IMR-90 (cell line): ENCODE measurements around the gene FXN. TPM values are rescaled to one million over a fixed set of nuclear protein-coding genes. Genes with fewer than 3 reads are reported as not detected.

Source experiments
- ATAC-seq: fragments of 200-7000 bp; cut with Tn5 transposase; 2 replicates; pipeline ENCODE4 v1.9.1; 2020; ENCODE audit warnings: low read depth, mild to moderate bottlenecking, moderate library complexity
- BruUV-seq: library from RNA; stranded (reverse); fragments of 400-500 nt; replicated peaks from 2 replicates; lab custom pipeline; 2021; lab: Mats Ljungman, UMichigan
- CTCF ChIA-PET: fragments of 300-600 bp; formaldehyde crosslinking; extraction: SDS; loops from one replicate; lab custom pipeline; 2021; ENCODE audit warnings: antibody characterized with exemption; lab: Yijun Ruan, JAX
- POLR2A ChIA-PET: fragments of 300-600 bp; sonication (Branson Sonifier 250); formaldehyde crosslinking; loops from one replicate; lab custom pipeline; 2022; ENCODE audit warnings: antibody characterized with exemption; ENCODE audit not compliant: unreplicated experiment; lab: Charles Lee
- DNase-seq: peaks from one replicate; pipeline ENCODE4 v3.0.0; 2013
- H2AFZ ChIP-seq: replicated peaks from 2 replicates; pipeline ENCODE3; 2013; ENCODE audit warnings: low read length, mild to moderate bottlenecking; ENCODE audit not compliant: poor library complexity
- H2AK5ac ChIP-seq: 2 replicates; pipeline ENCODE4 v1.6.1; 2013; ENCODE audit warnings: low read depth, low read length, inconsistent platforms
- H2AK9ac ChIP-seq: replicated peaks from 2 replicates; pipeline ENCODE3; 2013; ENCODE audit warnings: mild to moderate bottlenecking, low read depth, low read length, moderate library complexity; ENCODE audit not compliant: poor library complexity
- H2BK120ac ChIP-seq: 2 replicates; pipeline ENCODE4 v1.6.1; 2013; ENCODE audit warnings: low read depth, low read length, inconsistent platforms
- H2BK15ac ChIP-seq: 3 replicates; pipeline ENCODE4 v1.6.1; 2013; ENCODE audit warnings: low read depth, low read length, inconsistent platforms
- H2BK20ac ChIP-seq: 2 replicates; pipeline ENCODE4 v1.6.1; 2013; ENCODE audit warnings: low read depth, mild to moderate bottlenecking, inconsistent platforms, low read length, moderate library complexity
- H2BK5ac ChIP-seq: 2 replicates; pipeline ENCODE4 v1.6.1; 2013; ENCODE audit warnings: mild to moderate bottlenecking, low read depth, low read length, inconsistent platforms; ENCODE audit not compliant: poor library complexity, severe bottlenecking
- H3K14ac ChIP-seq: replicated peaks from 2 replicates; pipeline ENCODE4 v1.6.1; 2013; ENCODE audit warnings: low read depth, low read length, inconsistent platforms
- H3K18ac ChIP-seq: 2 replicates; pipeline ENCODE4 v1.6.1; 2013; ENCODE audit warnings: low read depth, low read length, control low read depth
- H3K23ac ChIP-seq: 2 replicates; pipeline ENCODE4 v1.6.1; 2013; ENCODE audit warnings: low read depth, low read length, inconsistent platforms
- H3K27ac ChIP-seq: 2 replicates; pipeline ENCODE4 v1.5.1; 2013; ENCODE audit warnings: mild to moderate bottlenecking, control low read depth, low read length; ENCODE audit not compliant: insufficient read depth
- H3K27me3 ChIP-seq: 2 replicates; pipeline ENCODE4 v1.6.1; 2013; ENCODE audit warnings: low read length; ENCODE audit not compliant: control insufficient read depth, insufficient read depth
- H3K36me3 ChIP-seq: 2 replicates; pipeline ENCODE4 v1.6.1; 2013; ENCODE audit warnings: low read length, mixed read lengths; ENCODE audit not compliant: control insufficient read depth, insufficient read depth
- H3K4ac ChIP-seq: 2 replicates; pipeline ENCODE4 v1.6.1; 2013; ENCODE audit warnings: low read depth, low read length, inconsistent platforms
- H3K4me1 ChIP-seq: 2 replicates; pipeline ENCODE4 v1.6.1; 2013; ENCODE audit warnings: low read length, mixed read lengths; ENCODE audit not compliant: control insufficient read depth, insufficient read depth
- H3K4me2 ChIP-seq: 2 replicates; pipeline ENCODE4 v1.6.1; 2013; ENCODE audit warnings: low read depth, mild to moderate bottlenecking, control low read depth, low read length, moderate library complexity
- H3K4me3 ChIP-seq: 2 replicates; pipeline ENCODE4 v1.5.1; 2013; ENCODE audit warnings: low read depth, mild to moderate bottlenecking, control low read depth, low read length, moderate library complexity; ENCODE audit not compliant: insufficient read depth
- H3K56ac ChIP-seq: 2 replicates; pipeline ENCODE4 v1.6.1; 2013; ENCODE audit warnings: low read length, inconsistent platforms; ENCODE audit not compliant: insufficient read depth; ENCODE audit errors: extremely low read depth
- H3K79me1 ChIP-seq, 2 experiments: 2 replicates each; pipeline ENCODE4 v1.6.1; 2013; ENCODE audit warnings: low read length in 2 of 2, inconsistent platforms in 1 of 2, low read depth in 1 of 2
- H3K9ac ChIP-seq: 2 replicates; pipeline ENCODE4 v1.6.1; 2013; ENCODE audit warnings: low read depth, low read length, control low read depth
- H3K9me1 ChIP-seq: 2 replicates; pipeline ENCODE4 v1.6.1; 2013; ENCODE audit warnings: low read length, inconsistent platforms; ENCODE audit not compliant: insufficient read depth
- H3K9me3 ChIP-seq: 2 replicates; pipeline ENCODE4 v1.6.1; 2013; ENCODE audit warnings: low read length; ENCODE audit not compliant: control insufficient read depth, insufficient read depth
- H4K20me1 ChIP-seq: 2 replicates; pipeline ENCODE4 v1.6.1; 2013; ENCODE audit warnings: low read length, inconsistent platforms; ENCODE audit not compliant: insufficient read depth
- H4K5ac ChIP-seq: 2 replicates; pipeline ENCODE4 v1.6.1; 2013; ENCODE audit warnings: mild to moderate bottlenecking, low read depth, low read length, control low read depth
- H4K8ac ChIP-seq, 2 experiments: 2 replicates each; pipeline ENCODE4 v1.6.1; 2013; ENCODE audit warnings: low read depth in 2 of 2, low read length in 2 of 2, control low read depth in 1 of 2, inconsistent platforms in 1 of 2
- H4K91ac ChIP-seq: 2 replicates; pipeline ENCODE4 v1.6.1; 2013; ENCODE audit warnings: low read depth, low read length, inconsistent platforms; ENCODE audit not compliant: insufficient read depth
- CEBPB ChIP-seq: IDR thresholded peaks from 2 replicates; pipeline ENCODE4 v1.6.1; 2012; ENCODE audit warnings: low read depth, low read length, improper control_type of control experiment
- MAFK ChIP-seq: IDR thresholded peaks from 2 replicates; pipeline ENCODE4 v1.6.1; 2012; ENCODE audit warnings: low read depth, low read length, improper control_type of control experiment
- MAZ ChIP-seq: IDR thresholded peaks from 2 replicates; pipeline ENCODE4 v1.6.1; 2012; ENCODE audit warnings: low read depth, mild to moderate bottlenecking, low read length, improper control_type of control experiment, moderate library complexity, borderline replicate concordance
- POLR2A ChIP-seq: IDR thresholded peaks from 2 replicates; pipeline ENCODE4 v1.6.1; 2012; ENCODE audit warnings: mild to moderate bottlenecking, low read depth, low read length
- RAD21 ChIP-seq: IDR thresholded peaks from 2 replicates; pipeline ENCODE4 v1.6.1; 2012; ENCODE audit warnings: low read length, improper control_type of control experiment
- RFX5 ChIP-seq: IDR thresholded peaks from 2 replicates; pipeline ENCODE4 v1.8.0; 2012; ENCODE audit warnings: low read depth, mild to moderate bottlenecking, low read length, moderate library complexity
- SMC3 ChIP-seq: fragments of 150-350 bp; IDR thresholded peaks from 2 replicates; pipeline ENCODE4 v1.6.1; 2016; ENCODE audit warnings: low read depth, mild to moderate bottlenecking, antibody characterized with exemption, low read length, moderate library complexity
- WGBS, 2 experiments: methylation state at CpG; one replicate each; pipeline versions ENCODE4 v1.1.5 to v1.1.7; 2013; ENCODE audit warnings: missing lambda C conversion rate in 2 of 2; ENCODE audit not compliant: insufficient read length in 1 of 2; ENCODE audit errors: extremely low coverage in 2 of 2; 5-methylcytosine and 5-hydroxymethylcytosine counted together
- dilution Hi-C: fragments of 300-500 bp; cut with HindIII; formaldehyde crosslinking; loops from one replicate; pipeline ENCODE4 v1.14.3; 2018; ENCODE audit warnings: low sequenced_read_pairs; ENCODE audit not compliant: unreplicated experiment
- in situ Hi-C: fragments of 300-500 bp; cut with MboI; formaldehyde crosslinking; loops from 3 replicates; pipeline ENCODE4 v1.14.3; 2019; ENCODE audit warnings: low sequenced_read_pairs, inconsistent platforms, mixed read lengths
- intact Hi-C: fragments of 100-400 bp; cut with micrococcal nuclease; formaldehyde crosslinking; loops from 2 replicates; pipeline ENCODE4 v1.10.0; 2022
- polyA plus RNA-seq, 3 experiments: library from polyadenylated mRNA; depleted of rRNA; stranded (reverse); fragments of >200 nt; gene quantifications; 2 replicates each; pipeline ENCODE4 v1.2.3, GENCODE V29; 2012; ENCODE audit warnings: low replicate concordance in 1 of 3
- total RNA-seq: library from RNA; depleted of rRNA; stranded (reverse); fragments of >200 nt; gene quantifications from 2 replicates; pipeline ENCODE4 v1.2.3, GENCODE V29; 2012
- TF ChIP-seq, protein P1 (sequence below): conservative IDR thresholded peaks from 2 replicates; pipeline ENCODE4 v1.5.1; 2012; ENCODE audit warnings: mild to moderate bottlenecking, low read depth, low read length, improper control_type of control experiment
- TF ChIP-seq, protein P2 (sequence below): fragments of 150-350 bp; IDR thresholded peaks from 2 replicates; pipeline ENCODE4 v1.6.1; 2016; ENCODE audit warnings: low read depth, mild to moderate bottlenecking, low read length, moderate library complexity, borderline replicate concordance

FXN gene
- total and polyA plus RNA-seq, 2 of the 4 experiments (the other 2 are of a cell fraction): 3.9 to 18.1 TPM

GRCh38 chr9:69058101-69058500 is 22.5 kb downstream of the FXN start:
- Histone ChIP-seq H3K9me3 (no peaks in the 10 kb centered on the region), H2BK15ac (no peak overlapping the region), H2AFZ (no peak overlapping the region), H3K27me3 (no peaks in the 10 kb centered on the region), H3K4ac (no peak overlapping the region), H2BK20ac (no peak overlapping the region), H4K20me1 (no peaks in the 10 kb centered on the region; the same call in 1 of the 2 replicates), H2BK120ac (no peak overlapping the region), H3K14ac (no peak overlapping the region), H3K4me1 (peaks cover 3% of the 10 kb centered on the region; the same call in 1 of the 2 replicates), H3K18ac (no peak overlapping the region), H3K79me1 (peaks cover 5 to 8% of the 10 kb centered on the region in 2 experiments; a peak in 3 of 4 replicates), H4K5ac (no peak overlapping the region), H3K4me2 (no peak overlapping the region), H3K9ac (no peak overlapping the region), H2BK5ac (no peak overlapping the region), H3K9me1 (peaks cover 2% of the 10 kb centered on the region; the same call in 1 of the 2 replicates), H2AK5ac (no peak overlapping the region), H3K4me3 (no peak overlapping the region), H3K23ac (no peak overlapping the region), H3K36me3 (peaks cover 4% of the 10 kb centered on the region; the same call in 1 of the 2 replicates), H4K91ac (no peak overlapping the region), H3K27ac (no peak overlapping the region), H3K56ac (no peak overlapping the region), H4K8ac (no peak overlapping the region), H2AK9ac (no peak overlapping the region)
- no CpG with 5 or more reads among the region's 2 CpGs for WGBS, 2 experiments
- TF ChIP-seq MAZ (no peak), CEBPB (no peak), RFX5 (no peak), SMC3 (no peak), MAFK (no peak), POLR2A (no peak), RAD21 (no peak)
- TF ChIP-seq, protein P1, sequence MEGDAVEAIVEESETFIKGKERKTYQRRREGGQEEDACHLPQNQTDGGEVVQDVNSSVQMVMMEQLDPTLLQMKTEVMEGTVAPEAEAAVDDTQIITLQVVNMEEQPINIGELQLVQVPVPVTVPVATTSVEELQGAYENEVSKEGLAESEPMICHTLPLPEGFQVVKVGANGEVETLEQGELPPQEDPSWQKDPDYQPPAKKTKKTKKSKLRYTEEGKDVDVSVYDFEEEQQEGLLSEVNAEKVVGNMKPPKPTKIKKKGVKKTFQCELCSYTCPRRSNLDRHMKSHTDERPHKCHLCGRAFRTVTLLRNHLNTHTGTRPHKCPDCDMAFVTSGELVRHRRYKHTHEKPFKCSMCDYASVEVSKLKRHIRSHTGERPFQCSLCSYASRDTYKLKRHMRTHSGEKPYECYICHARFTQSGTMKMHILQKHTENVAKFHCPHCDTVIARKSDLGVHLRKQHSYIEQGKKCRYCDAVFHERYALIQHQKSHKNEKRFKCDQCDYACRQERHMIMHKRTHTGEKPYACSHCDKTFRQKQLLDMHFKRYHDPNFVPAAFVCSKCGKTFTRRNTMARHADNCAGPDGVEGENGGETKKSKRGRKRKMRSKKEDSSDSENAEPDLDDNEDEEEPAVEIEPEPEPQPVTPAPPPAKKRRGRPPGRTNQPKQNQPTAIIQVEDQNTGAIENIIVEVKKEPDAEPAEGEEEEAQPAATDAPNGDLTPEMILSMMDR: no peak
- TF ChIP-seq, protein P2, sequence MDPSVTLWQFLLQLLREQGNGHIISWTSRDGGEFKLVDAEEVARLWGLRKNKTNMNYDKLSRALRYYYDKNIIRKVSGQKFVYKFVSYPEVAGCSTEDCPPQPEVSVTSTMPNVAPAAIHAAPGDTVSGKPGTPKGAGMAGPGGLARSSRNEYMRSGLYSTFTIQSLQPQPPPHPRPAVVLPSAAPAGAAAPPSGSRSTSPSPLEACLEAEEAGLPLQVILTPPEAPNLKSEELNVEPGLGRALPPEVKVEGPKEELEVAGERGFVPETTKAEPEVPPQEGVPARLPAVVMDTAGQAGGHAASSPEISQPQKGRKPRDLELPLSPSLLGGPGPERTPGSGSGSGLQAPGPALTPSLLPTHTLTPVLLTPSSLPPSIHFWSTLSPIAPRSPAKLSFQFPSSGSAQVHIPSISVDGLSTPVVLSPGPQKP: no peak
- intact Hi-C loops (loop anchor here (10.0 kb wide), 1 partner anchor 317 kb away; no protein-coding TSS in a partner anchor), dilution Hi-C loops (no loop called here), in situ Hi-C loops (loop anchor here (5.0 to 25.0 kb wide), 2 partner anchors 139 to 504 kb away; no protein-coding TSS in a partner anchor)
- ChIA-PET POLR2A (no interaction called here), CTCF (interaction anchor here (7.0 kb wide), 1 partner anchor 136 kb away, joined by 47 read pairs; no protein-coding TSS in a partner anchor)
- no peak for ATAC-seq
- no peak for DNase-seq
- no TSS peak for BruUV-seq
